ENCODE measurements around the gene HERC3.
A peak's percentile ranks its signal among the peaks of the same experiment; 100 is the strongest.

The HERC3 gene

GRCh38 chr4:88573995-88574394 lies 18.3 kb upstream of the HERC3 start:
- no peak for TF ChIP-seq BACH2 (CRISPR knock-in tag; IDR thresholded peaks at IDR 0.05; ENCODE audit: borderline replicate concordance)
- TF ChIP-seq ZNF70 (CRISPR knock-in tag; IDR thresholded peaks at IDR 0.05), result no peak
- TF ChIP-seq ARNTL (CRISPR knock-in tag; IDR thresholded peaks at IDR 0.05; ENCODE audit: borderline replicate concordance, low read depth), result no peak
- no peak for TF ChIP-seq RARB (CRISPR knock-in tag; IDR thresholded peaks at IDR 0.05)
- TF ChIP-seq POU6F1 (CRISPR knock-in tag; IDR thresholded peaks at IDR 0.05; ENCODE audit: borderline replicate concordance, low read depth), result no peak
- no peak for TF ChIP-seq SNAI2 (CRISPR knock-in tag; IDR thresholded peaks at IDR 0.05)
- no peak for TF ChIP-seq ISL1 (CRISPR knock-in tag; IDR thresholded peaks at IDR 0.05)
- TF ChIP-seq PPARA (CRISPR knock-in tag; IDR thresholded peaks at IDR 0.05; ENCODE audit: borderline replicate concordance), result no peak
- no peak for TF ChIP-seq ZNF8 (CRISPR knock-in tag; IDR thresholded peaks at IDR 0.05)
- TF ChIP-seq TOX (CRISPR knock-in tag; IDR thresholded peaks at IDR 0.05; ENCODE audit: borderline replicate concordance), result no peak
- no peak for TF ChIP-seq CSRNP3 (CRISPR knock-in tag; IDR thresholded peaks at IDR 0.05)
- TF ChIP-seq OSR1 (CRISPR knock-in tag; IDR thresholded peaks at IDR 0.05), result no peak
- no peak for TF ChIP-seq GLIS3 (CRISPR knock-in tag; IDR thresholded peaks at IDR 0.05)
- TF ChIP-seq ZFP30 (CRISPR knock-in tag; IDR thresholded peaks at IDR 0.05), result no peak
- no peak for TF ChIP-seq PATZ1 (CRISPR knock-in tag; IDR thresholded peaks at IDR 0.05; ENCODE audit: borderline replicate concordance)
- TF ChIP-seq ZNF565 (CRISPR knock-in tag; conservative IDR thresholded peaks at IDR 0.05; ENCODE audit: low read depth), result no peak
- TF ChIP-seq TSHZ2 (CRISPR knock-in tag; IDR thresholded peaks at IDR 0.05), result no peak
- no peak for TF ChIP-seq ZC3H10 (CRISPR knock-in tag; IDR thresholded peaks at IDR 0.05)
- TF ChIP-seq ZFP3 (CRISPR knock-in tag; IDR thresholded peaks at IDR 0.05), result no peak
- TF ChIP-seq CREB5 (CRISPR knock-in tag; IDR thresholded peaks at IDR 0.05; ENCODE audit: low read depth), result no peak
- peak; percentile 99 for ATAC-seq

- TF ChIP-seq CSDC2 (CRISPR knock-in tag; IDR thresholded peaks at IDR 0.05), result no peak
- no peak for TF ChIP-seq POU6F1 (CRISPR knock-in tag; IDR thresholded peaks at IDR 0.05; ENCODE audit: borderline replicate concordance, low read depth)
- TF ChIP-seq PATZ1 (CRISPR knock-in tag; IDR thresholded peaks at IDR 0.05; ENCODE audit: borderline replicate concordance), result no peak
- ATAC-seq, result no peak
Observed at GRCh38 chr4:88575186-88575585, 17.1 kb upstream of the HERC3 start.

Measured in SK-N-SH treated with all-trans-retinoic acid at 6 μM for 48 hours (cell line).